A549 (cell line): ENCODE measurements around the gene TEX35. TPM values are rescaled to one million over a fixed set of nuclear protein-coding genes. Genes with fewer than 3 reads are reported as not detected.

ENCODE experiments used
- ATAC-seq, 2 experiments: fragments of 200-7000 bp in 1 of 2; fragments of >200 bp in 1 of 2; cut with Nextera tagmentation in 1 of 2; cut with Tn5 transposase in 1 of 2; 3 replicates each; pipeline versions ENCODE4 v1.8.0 to v1.9.1; 2018 to 2020; ENCODE audit warnings: mild to moderate bottlenecking in 1 of 2, moderate library complexity in 1 of 2
- CTCF ChIA-PET: fragments of 300-600 bp; sonication (Branson Sonifier 250); formaldehyde crosslinking; extraction: SDS; loops from one replicate; lab custom pipeline; 2021; ENCODE audit warnings: antibody characterized with exemption, inconsistent platforms; lab: Yijun Ruan, JAX
- POLR2A ChIA-PET: fragments of 350-600 bp; formaldehyde crosslinking; extraction: SDS; loops from one replicate; lab custom pipeline; 2021; ENCODE audit warnings: antibody characterized with exemption, inconsistent platforms; lab: Yijun Ruan, JAX
- DNase-seq, 2 experiments: peaks; one replicate each; pipeline versions ENCODE4 v3.0.0 to v3.0.0-alpha.2; 2011 to 2016; ENCODE audit warnings: low read depth in 1 of 2, low spot score in 1 of 2
- FAIRE-seq: peaks from 2 replicates; lab custom pipeline; 2011; peaks lifted over from hg19 to GRCh38; lab: Jason Lieb, UNC
- H3K27ac ChIP-seq, 2 experiments: fragments of >200 bp; sonication (Bioruptor Twin); formaldehyde crosslinking; 3 replicates each; pipeline ENCODE4 v1.5.1; 2016 to 2017
- H3K4me1 ChIP-seq: fragments of >200 bp; sonication (Bioruptor Twin); formaldehyde crosslinking; 3 replicates; pipeline ENCODE4 v1.6.1; 2016
- H3K4me2 ChIP-seq: fragments of >200 bp; sonication (Bioruptor Twin); formaldehyde crosslinking; 3 replicates; pipeline ENCODE4 v1.6.1; 2016
- H3K4me3 ChIP-seq: fragments of >200 bp; sonication (Bioruptor Twin); formaldehyde crosslinking; 3 replicates; pipeline ENCODE4 v1.5.1; 2016
- H3K9me3 ChIP-seq: fragments of >200 bp; sonication (Bioruptor Twin); formaldehyde crosslinking; 3 replicates; pipeline ENCODE4 v1.6.1; 2016
- BHLHE40 ChIP-seq: IDR thresholded peaks from 2 replicates; pipeline ENCODE4 v1.6.1; 2012; ENCODE audit warnings: low read depth, low read length, inconsistent platforms
- CBX2 ChIP-seq: fragments of 200-600 bp; sonication (generic); IDR thresholded peaks from 2 replicates; pipeline ENCODE4 v1.6.1; 2016; ENCODE audit warnings: low read depth, mild to moderate bottlenecking, borderline replicate concordance
- E2F6 ChIP-seq: IDR thresholded peaks from 2 replicates; pipeline ENCODE4 v1.6.1; 2012; ENCODE audit warnings: low read depth, borderline replicate concordance
- EHF ChIP-seq: fragments of 250-450 bp; sonication (Bioruptor Pico); IDR thresholded peaks from 2 replicates; pipeline ENCODE4 v1.5.0; 2020; ENCODE audit warnings: mild to moderate bottlenecking
- EHMT2 ChIP-seq: fragments of 200-600 bp; sonication (generic); IDR thresholded peaks from 2 replicates; pipeline ENCODE4 v1.6.1; 2016; ENCODE audit warnings: antibody characterized with exemption, low read depth, mild to moderate bottlenecking, moderate library complexity
- FOSB ChIP-seq: fragments of 250-450 bp; sonication (Bioruptor Pico); IDR thresholded peaks from 2 replicates; pipeline ENCODE4 v1.5.0; 2020; ENCODE audit warnings: mild to moderate bottlenecking, moderate library complexity
- FOSL2 ChIP-seq, 2 experiments: fragments of 450-650 bp in 1 of 2; fragments of >200 bp in 1 of 2; sonication (Bioruptor Twin) in 1 of 2; formaldehyde crosslinking; IDR thresholded peaks; 2 replicates each; pipeline versions ENCODE4 v1.5.0 to v1.6.1; 2016 to 2020; ENCODE audit warnings: mild to moderate bottlenecking in 1 of 2, moderate library complexity in 1 of 2
- FOXS1 ChIP-seq: fragments of 250-450 bp; sonication (Bioruptor Pico); IDR thresholded peaks from 2 replicates; pipeline ENCODE4 v1.5.0; 2020; ENCODE audit warnings: mild to moderate bottlenecking, moderate library complexity
- GATA3 ChIP-seq: IDR thresholded peaks from 2 replicates; pipeline ENCODE4 v1.6.1; 2012; ENCODE audit warnings: borderline replicate concordance
- HDAC2 ChIP-seq: fragments of 200-600 bp; sonication (generic); IDR thresholded peaks from 2 replicates; pipeline ENCODE4 v1.6.1; 2016
- HMGXB4 ChIP-seq: fragments of 250-450 bp; sonication (Bioruptor Pico); IDR thresholded peaks from 2 replicates; pipeline ENCODE4 v1.5.0; 2021; ENCODE audit warnings: mild to moderate bottlenecking, moderate library complexity, borderline replicate concordance
- HOXA7 ChIP-seq: fragments of 250-450 bp; sonication (Bioruptor Pico); IDR thresholded peaks from 2 replicates; pipeline ENCODE4 v1.5.0; 2020; ENCODE audit warnings: mild to moderate bottlenecking, moderate library complexity
- KDM5A ChIP-seq: fragments of 200-600 bp; sonication (generic); IDR thresholded peaks from 2 replicates; pipeline ENCODE4 v1.6.1; 2016; ENCODE audit warnings: antibody characterized with exemption, mild to moderate bottlenecking
- MAFK ChIP-seq: fragments of 450-650 bp; IDR thresholded peaks from 2 replicates; pipeline ENCODE4 v1.6.1; 2014; ENCODE audit not compliant: partially characterized antibody
- NPAS2 ChIP-seq: fragments of 250-450 bp; sonication (Bioruptor Pico); IDR thresholded peaks from 2 replicates; pipeline ENCODE4 v1.8.0; 2022; ENCODE audit warnings: mild to moderate bottlenecking, moderate library complexity, borderline replicate concordance
- NR3C1 ChIP-seq: fragments of >200 bp; sonication (Bioruptor Twin); formaldehyde crosslinking; IDR thresholded peaks from 3 replicates; pipeline ENCODE4 v1.6.1; 2017
- PHF8 ChIP-seq: fragments of 200-600 bp; sonication (generic); IDR thresholded peaks from 2 replicates; pipeline ENCODE4 v1.6.1; 2016; ENCODE audit warnings: low read depth, mild to moderate bottlenecking, antibody characterized with exemption, moderate library complexity, borderline replicate concordance
- RCOR1 ChIP-seq: fragments of 150-350 bp; IDR thresholded peaks from 2 replicates; pipeline ENCODE4 v1.6.1; 2014; ENCODE audit warnings: antibody characterized with exemption, low read length, low read depth
- RNF2 ChIP-seq: fragments of 200-600 bp; sonication (generic); IDR thresholded peaks from 2 replicates; pipeline ENCODE4 v1.6.1; 2016; ENCODE audit warnings: low read depth, mild to moderate bottlenecking, antibody characterized with exemption, moderate library complexity, borderline replicate concordance
- SREBF2 ChIP-seq: fragments of 450-650 bp; IDR thresholded peaks from 2 replicates; pipeline ENCODE4 v1.6.1; 2014; ENCODE audit warnings: mild to moderate bottlenecking, moderate library complexity
- TFCP2L1 ChIP-seq: fragments of 250-450 bp; sonication (Bioruptor Pico); IDR thresholded peaks from 2 replicates; pipeline ENCODE4 v1.5.0; 2021; ENCODE audit warnings: mild to moderate bottlenecking
- TP53 ChIP-seq: fragments of 250-450 bp; sonication (Bioruptor Pico); IDR thresholded peaks from 2 replicates; pipeline ENCODE4 v1.5.0; 2021; ENCODE audit warnings: mild to moderate bottlenecking, moderate library complexity
- ZC3H11A ChIP-seq: fragments of 450-650 bp; IDR thresholded peaks from 2 replicates; pipeline ENCODE4 v1.6.1; 2014; ENCODE audit warnings: antibody characterized with exemption, mild to moderate bottlenecking
- WGBS: methylation state at CpG from one replicate; pipeline ENCODE4 v1.1.6; 2017; ENCODE audit errors: missing lambda C conversion rate; 5-methylcytosine and 5-hydroxymethylcytosine counted together
- polyA plus RNA-seq, 4 experiments: library from polyadenylated mRNA; depleted of rRNA in 3 of 4; stranded (reverse); fragments of >200 nt; fragmentation: RNase III in 1 of 4; extraction: RNeasy Plus Mini Kit Qiagen cat#74134 plus additional on column Dnase treatment in 1 of 4; gene quantifications; 2 replicates in 3 of 4; 3 replicates in 1 of 4; pipeline ENCODE4 v1.2.3, GENCODE V29; 2011 to 2017
- TF ChIP-seq, protein P1 (sequence below): IDR thresholded peaks from 2 replicates; pipeline ENCODE4 v1.6.1; 2012
- TF ChIP-seq, protein P2 (sequence below): fragments of 450-650 bp; IDR thresholded peaks from 2 replicates; pipeline ENCODE4 v1.6.1; 2014; ENCODE audit warnings: antibody characterized with exemption

Gene TEX35
- polyA plus RNA-seq, 2 of the 4 experiments (the other 2 are of a cell fraction), result not detected

- no peak for DNase-seq
- Histone ChIP-seq H3K27ac (no peak overlapping the region), H3K9me3 (no peaks in the 10 kb centered on the region), H3K4me2 (no peak overlapping the region), H3K4me3 (no peak overlapping the region), H3K4me1 (no peaks in the 10 kb centered on the region)
- CTCF ChIA-PET, result interaction anchor here (0.7 to 1.0 kb wide), 3 partner anchors 34 to 215 kb away, joined by 3 to 4 read pairs (median 3); no protein-coding TSS in a partner anchor
- POLR2A ChIA-PET, result no interaction called here
- WGBS, result 96% methylated on average over 1 of the region's 1 CpG
- ATAC-seq, result no peak
- no peak for FAIRE-seq
- TF ChIP-seq KDM5A, result no peak
- TF ChIP-seq PHF8, result no peak
- no peak for TF ChIP-seq FOSB (CRISPR knock-in tag)
- TF ChIP-seq HOXA7, result no peak
- no peak for TF ChIP-seq EHMT2
- no peak for TF ChIP-seq NR3C1
- no peak for TF ChIP-seq CBX2
- TF ChIP-seq E2F6, result no peak
- TF ChIP-seq RCOR1, result no peak
- TF ChIP-seq GATA3, result no peak
- TF ChIP-seq HMGXB4 (CRISPR knock-in tag), result no peak
Measured at GRCh38 chr1:178464141-178464540, 48.8 kb upstream of the TEX35 start.

DNA sequence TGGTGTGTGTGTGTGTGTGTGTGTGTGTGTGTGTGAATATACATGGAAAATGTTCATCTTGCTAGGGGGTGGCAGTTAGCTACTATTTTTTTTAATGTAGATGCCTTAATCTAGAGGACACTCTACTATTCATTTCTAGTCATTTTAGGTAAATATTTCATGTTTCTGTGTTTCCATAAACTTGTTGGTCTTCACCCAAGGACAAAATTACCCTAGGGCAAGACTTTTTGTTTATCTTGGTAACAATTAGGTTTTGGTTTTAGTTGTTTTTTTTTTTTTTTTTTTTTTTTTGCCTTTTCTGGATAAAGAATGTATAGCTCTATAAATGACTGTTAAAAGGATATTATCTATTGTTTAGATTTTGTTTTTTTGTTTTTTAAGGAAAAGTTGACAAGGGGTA, 48.3 kb upstream of the TEX35 start:
- FAIRE-seq, result no peak
- ChIA-PET CTCF (interaction anchor here (0.7 to 1.0 kb wide), 3 partner anchors 33 to 215 kb away, joined by 3 to 4 read pairs (median 3); no protein-coding TSS in a partner anchor), POLR2A (no interaction called here)
- Histone ChIP-seq H3K4me1 (no peaks in the 10 kb centered on the region), H3K4me3 (no peak overlapping the region), H3K27ac (no peak overlapping the region), H3K4me2 (no peak overlapping the region), H3K9me3 (no peaks in the 10 kb centered on the region)
- DNase-seq, result no peak
- no peak for TF ChIP-seq RCOR1
- ATAC-seq, result no peak

DNA sequence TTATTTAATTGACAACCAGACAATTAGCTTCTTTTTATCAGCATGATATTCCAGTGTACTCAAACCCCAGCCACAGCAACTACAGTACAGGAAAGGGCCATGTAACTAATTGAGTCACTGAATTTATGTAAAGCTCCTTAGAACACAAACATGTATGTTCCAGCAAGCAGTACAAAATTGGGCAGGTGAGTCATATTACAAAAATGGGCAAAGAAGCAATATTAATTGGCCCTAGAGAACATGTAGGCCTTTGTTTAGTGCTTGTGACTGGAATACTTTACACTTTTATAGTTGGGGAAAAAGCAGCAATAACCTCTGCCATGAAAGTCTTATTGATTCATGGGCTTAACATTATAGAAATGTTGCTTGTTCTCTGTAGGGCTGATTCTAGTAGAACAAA, 47.9 kb upstream of the TEX35 start:
- no peak for ATAC-seq
- H3K27ac ChIP-seq, result no peak overlapping the region
- no peak overlapping the region for H3K4me2 ChIP-seq

GRCh38 chr1:178467837-178468236, 45.1 kb upstream of the TEX35 start:
- DNase-seq, result no peak
- TF ChIP-seq HOXA7 (no peak), BHLHE40 (no peak), HDAC2 (no peak), GATA3 (no peak), NR3C1 (no peak), EHF (CRISPR knock-in tag) (no peak), NPAS2 (no peak), MAFK (no peak), TP53 (CRISPR knock-in tag) (no peak), FOXS1 (CRISPR knock-in tag) (no peak), SREBF2 (no peak)
- TF ChIP-seq, protein P1, sequence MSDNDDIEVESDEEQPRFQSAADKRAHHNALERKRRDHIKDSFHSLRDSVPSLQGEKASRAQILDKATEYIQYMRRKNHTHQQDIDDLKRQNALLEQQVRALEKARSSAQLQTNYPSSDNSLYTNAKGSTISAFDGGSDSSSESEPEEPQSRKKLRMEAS, result no peak
- TF ChIP-seq, all 56 proteins: peak for 0
- FAIRE-seq (no peak), ATAC-seq (no peak)
- Histone ChIP-seq H3K27ac (no peak overlapping the region), H3K4me2 (no peak overlapping the region), H3K9me3 (no peaks in the 10 kb centered on the region), H3K4me3 (no peak overlapping the region), H3K4me1 (no peaks in the 10 kb centered on the region)
- CTCF ChIA-PET, result no interaction called here
- POLR2A ChIA-PET, result no interaction called here

More for the DNA sequence above, 47.9 kb upstream of the TEX35 start:
- H3K9me3 ChIP-seq, result no peaks in the 10 kb centered on the region
- H3K4me1 ChIP-seq, result no peaks in the 10 kb centered on the region
- no peak for DNase-seq
- ChIA-PET POLR2A (no interaction called here), CTCF (interaction anchor here (0.8 kb wide), 1 partner anchor 166 kb away, joined by 3 read pairs; no protein-coding TSS in a partner anchor)
- H3K4me3 ChIP-seq, result no peak overlapping the region
- no peak for TF ChIP-seq KDM5A
- TF ChIP-seq RNF2, result no peak
- TF ChIP-seq E2F6, result no peak
- TF ChIP-seq FOSL2 (IDR thresholded peaks at IDR 0.05), result no peak
- no peak for TF ChIP-seq FOSL2 (CRISPR knock-in tag; IDR thresholded peaks at IDR 0.05)
- TF ChIP-seq, protein P2, sequence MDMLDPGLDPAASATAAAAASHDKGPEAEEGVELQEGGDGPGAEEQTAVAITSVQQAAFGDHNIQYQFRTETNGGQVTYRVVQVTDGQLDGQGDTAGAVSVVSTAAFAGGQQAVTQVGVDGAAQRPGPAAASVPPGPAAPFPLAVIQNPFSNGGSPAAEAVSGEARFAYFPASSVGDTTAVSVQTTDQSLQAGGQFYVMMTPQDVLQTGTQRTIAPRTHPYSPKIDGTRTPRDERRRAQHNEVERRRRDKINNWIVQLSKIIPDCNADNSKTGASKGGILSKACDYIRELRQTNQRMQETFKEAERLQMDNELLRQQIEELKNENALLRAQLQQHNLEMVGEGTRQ, result no peak
- no peak for TF ChIP-seq GATA3
- TF ChIP-seq ZC3H11A, result no peak
- TF ChIP-seq TFCP2L1 (CRISPR knock-in tag), result no peak
- TF ChIP-seq, all 56 proteins: peak for 0
- FAIRE-seq, result no peak
